CD4-positive, alpha-beta T cell treated with Interleukin-15 for 1 hour (primary cell): ENCODE measurements around the gene ACYP2.

Source experiments
- DNase-seq: peaks from one replicate; pipeline ENCODE4 v3.0.0-alpha.2; 2020

ACYP2 gene

GRCh38 chr2:54330926-54331835 is 215.8 kb downstream of the ACYP2 start:
- DNase-seq, result peak; percentile 22

- DNase-seq, result no peak
These were observed 217.0 kb downstream of the ACYP2 start for GRCh38 chr2:54332386-54332785.

DNA sequence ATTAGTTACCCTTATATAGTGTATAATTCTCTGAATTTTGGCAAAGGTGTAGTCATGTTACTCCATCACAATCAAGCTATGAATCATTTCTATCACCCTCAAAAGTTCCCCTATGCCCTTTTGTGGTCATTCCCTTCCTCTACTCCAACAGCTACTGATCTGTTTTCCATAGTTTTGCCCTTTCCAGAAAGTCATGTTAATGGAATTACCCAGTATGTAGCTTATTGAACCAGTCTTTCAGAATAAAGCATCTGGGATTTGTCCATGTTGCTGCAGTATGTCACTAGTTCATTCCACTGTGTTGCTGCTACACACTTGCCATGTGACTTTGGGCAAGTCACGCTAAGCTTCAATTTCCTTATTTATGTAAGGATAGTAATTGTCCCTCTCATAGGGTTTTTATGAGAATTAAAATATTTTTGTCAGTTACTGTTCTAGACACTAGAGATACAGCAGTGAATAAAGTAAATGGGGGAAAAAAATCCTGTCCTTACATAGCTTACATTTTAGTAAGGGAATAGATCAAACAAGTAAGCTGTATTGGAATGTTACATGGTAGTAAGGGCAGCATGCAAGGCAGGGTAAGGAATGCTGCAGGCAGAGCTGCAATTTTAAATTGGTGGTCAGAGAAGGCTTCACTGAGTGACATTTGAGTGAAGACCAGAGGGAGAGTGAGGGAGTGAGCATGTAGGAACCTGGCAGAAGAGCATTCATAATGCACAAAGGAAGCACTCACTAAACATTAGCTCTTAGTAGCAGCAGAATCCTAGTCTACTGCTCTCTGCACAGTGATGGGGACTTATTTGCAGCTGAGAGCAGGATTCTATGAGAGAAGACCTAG is 220.9 kb downstream of the ACYP2 start:
- no peak for DNase-seq

DNA sequence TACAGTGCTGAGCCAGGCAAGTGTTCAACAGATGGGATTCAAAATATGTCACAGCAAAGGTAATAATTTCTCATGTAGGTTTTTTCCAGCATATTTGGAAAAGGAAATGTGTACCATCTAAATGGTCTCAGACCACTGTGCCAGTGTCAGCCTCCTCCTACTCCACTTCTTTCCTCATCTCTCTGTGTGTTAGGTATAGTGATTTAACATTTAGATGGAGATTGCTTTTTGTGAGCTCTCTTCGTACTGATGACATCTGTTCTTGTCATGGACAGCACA is 221.5 kb downstream of the ACYP2 start:
- DNase-seq, result no peak

DNA sequence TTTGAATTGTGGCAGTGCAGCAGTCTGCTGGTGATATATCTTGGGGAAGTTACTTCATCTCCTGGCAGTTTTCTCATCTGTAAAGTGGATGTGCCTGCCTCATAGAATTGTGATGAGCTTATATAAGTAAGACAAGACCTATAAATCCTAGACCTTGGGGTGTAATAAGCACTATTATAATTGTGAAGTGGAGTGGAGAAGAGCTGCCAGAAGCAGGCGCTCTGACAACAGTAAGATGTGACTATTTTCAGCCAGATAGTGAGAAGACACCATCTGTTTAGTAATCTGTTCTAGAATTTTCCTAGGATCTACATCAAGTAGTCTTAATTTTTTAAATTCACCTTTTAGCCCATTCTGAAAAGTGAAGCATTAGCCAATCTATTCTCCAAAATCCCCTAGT is 226.2 kb downstream of the ACYP2 start:
- DNase-seq, result no peak

DNA sequence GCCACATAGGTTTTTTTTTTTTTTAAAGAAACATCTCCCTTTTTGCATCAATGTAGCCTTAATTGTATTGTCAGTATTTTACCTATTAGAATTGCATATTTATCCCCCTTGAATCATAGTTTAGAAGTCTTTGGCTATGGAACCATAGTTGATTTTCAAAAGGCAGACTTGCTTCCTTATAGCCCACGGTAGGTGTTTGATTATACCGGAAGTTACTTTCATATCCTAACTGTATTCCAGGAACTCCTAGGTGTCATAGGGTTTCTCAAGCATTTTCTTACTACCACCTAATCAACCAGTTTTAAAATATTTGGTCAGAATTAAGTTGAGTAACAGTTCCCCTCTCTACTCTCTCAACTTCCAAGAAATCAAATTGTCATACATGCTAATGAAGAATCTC is 227.2 kb downstream of the ACYP2 start:
- DNase-seq, result no peak

GRCh38 chr2:54347622-54348021 is 232.2 kb downstream of the ACYP2 start:
- DNase-seq, result no peak

DNA sequence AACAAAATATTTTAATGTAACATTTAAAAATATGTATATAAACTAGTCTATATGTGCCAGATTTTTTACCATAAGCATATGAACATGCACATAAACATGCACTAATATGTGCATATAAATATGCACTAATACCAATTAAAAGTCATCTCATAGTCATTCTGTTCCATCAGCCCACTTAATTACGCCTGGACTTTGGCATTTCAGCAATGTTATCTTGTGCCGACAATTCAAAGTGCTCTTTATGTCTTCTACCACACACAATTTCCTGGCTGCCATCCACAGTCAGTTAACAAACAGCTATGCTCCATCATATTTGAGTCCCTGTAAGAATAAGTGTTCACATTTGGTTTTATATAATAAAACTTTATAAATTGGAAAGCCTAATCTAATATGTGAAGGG is 233.2 kb downstream of the ACYP2 start:
- DNase-seq, result no peak

- DNase-seq, result no peak
These were observed 235.0 kb downstream of the ACYP2 start for GRCh38 chr2:54350426-54350825.

DNA sequence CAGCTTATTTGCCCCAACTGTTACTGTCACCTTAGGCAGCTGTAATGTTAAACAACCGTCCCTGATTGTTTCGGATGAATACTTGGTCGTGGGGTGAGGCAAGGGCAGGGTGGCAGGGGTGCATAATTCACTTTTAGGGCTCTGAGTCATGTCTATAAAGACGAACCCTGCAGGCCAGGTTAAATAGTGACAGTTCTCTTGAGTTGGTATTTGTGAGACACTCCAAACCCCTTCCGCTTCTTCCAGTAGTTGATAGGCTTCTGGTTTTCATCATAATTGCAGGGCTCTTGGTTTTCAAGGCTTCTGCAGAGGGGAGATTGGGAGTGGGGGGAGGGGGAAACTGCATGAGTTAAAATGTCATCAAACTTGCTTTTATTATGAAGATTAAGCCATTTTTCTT is 237.8 kb downstream of the ACYP2 start:
- DNase-seq, result no peak
